ENCODE data around the gene CFAP157.

GRCh38 chr9:127761061-127761460 is 54.3 kb downstream of the CFAP157 start:
- TF ChIP-seq CTCF (IDR thresholded peaks at IDR 0.05), result no peak
- no peak for TF ChIP-seq POLR2A (IDR thresholded peaks at IDR 0.05)
- no peak for TF ChIP-seq POLR2AphosphoS5 (IDR thresholded peaks at IDR 0.05)

Data from suprapubic skin (tissue), 4 donors.